Activated T-cell treated with anti-CD3 and anti-CD28 coated beads, Interleukin-2, amount 50 U/mL, for 24 hours (primary cell): ENCODE measurements around the gene ZMYM4.
A peak's percentile ranks its signal among the peaks of the same experiment; 100 is the strongest.

Experiments used
- DNase-seq: peaks from one replicate; pipeline ENCODE4 v3.0.0-alpha.2; 2020
- H3K27ac Mint-ChIP-seq: 2 replicates; pipeline ENCODE4 v1.8.0; 2020; ENCODE audit warnings: mild to moderate bottlenecking, mixed read lengths
- H3K27me3 Mint-ChIP-seq: 2 replicates; pipeline ENCODE4 v1.8.0; 2020; ENCODE audit warnings: mixed read lengths
- H3K36me3 Mint-ChIP-seq: 2 replicates; pipeline ENCODE4 v1.8.0; 2020; ENCODE audit warnings: low read depth, mixed read lengths
- H3K4me1 Mint-ChIP-seq: 2 replicates; pipeline ENCODE4 v1.8.0; 2020; ENCODE audit warnings: low read depth, mixed read lengths
- H3K4me3 Mint-ChIP-seq: 2 replicates; pipeline ENCODE4 v1.8.0; 2020; ENCODE audit warnings: mild to moderate bottlenecking, moderate library complexity, mixed read lengths
- H3K9me3 Mint-ChIP-seq: 2 replicates; pipeline ENCODE4 v1.8.0; 2020; ENCODE audit warnings: mixed read lengths

ZMYM4 gene

DNA sequence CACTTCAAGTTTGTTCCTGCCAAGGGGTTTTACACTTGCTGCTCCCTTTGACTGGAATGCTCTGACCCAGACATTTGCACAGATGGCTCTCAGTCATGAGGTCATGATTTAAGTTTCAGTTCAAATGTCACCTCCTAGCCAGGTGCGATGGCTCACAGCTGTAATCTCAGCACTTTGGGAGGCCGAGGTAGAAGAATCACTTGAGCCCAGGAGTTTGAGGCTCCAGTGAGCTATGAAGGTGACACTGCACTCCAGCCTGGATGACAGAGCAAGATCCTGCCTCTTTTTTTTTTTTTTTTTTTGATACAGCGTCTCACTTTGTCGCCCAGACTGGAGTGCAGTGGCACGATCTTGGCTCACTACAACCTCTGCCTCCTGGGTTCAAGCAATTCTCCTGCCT, 4.5 kb upstream of the ZMYM4 start:
- Mint-ChIP-seq H3K4me3 (no peak overlapping the region), H3K4me1 (peaks cover 6% of the 10 kb centered on the region), H3K27ac (no peak overlapping the region), H3K27me3 (peaks cover 11% of the 10 kb centered on the region), H3K36me3 (peaks cover 2% of the 10 kb centered on the region), H3K9me3 (no peaks in the 10 kb centered on the region)
- DNase-seq: no peak

DNA sequence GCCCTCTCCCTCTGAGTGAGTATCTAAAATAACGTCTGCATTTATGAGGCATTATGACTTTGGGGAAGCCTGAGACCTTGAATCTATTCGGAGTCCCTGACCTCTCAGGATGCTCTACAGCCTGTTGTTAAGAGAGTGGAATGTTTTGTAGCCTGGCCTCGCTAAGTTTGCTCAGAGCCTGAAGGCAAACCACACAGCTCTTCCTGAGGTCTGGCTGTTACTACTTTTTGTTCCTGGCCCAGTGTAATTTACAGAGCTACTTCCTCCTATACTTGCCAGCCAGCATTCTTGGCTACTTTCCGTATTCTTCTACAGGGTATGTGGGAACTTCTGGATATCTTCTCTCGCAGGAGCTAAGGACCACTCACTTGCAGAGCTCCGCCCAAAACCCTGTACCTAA, 3.6 kb upstream of the ZMYM4 start:
- Mint-ChIP-seq H3K4me1 (peaks cover 11% of the 10 kb centered on the region), H3K4me3 (no peak overlapping the region)

DNA sequence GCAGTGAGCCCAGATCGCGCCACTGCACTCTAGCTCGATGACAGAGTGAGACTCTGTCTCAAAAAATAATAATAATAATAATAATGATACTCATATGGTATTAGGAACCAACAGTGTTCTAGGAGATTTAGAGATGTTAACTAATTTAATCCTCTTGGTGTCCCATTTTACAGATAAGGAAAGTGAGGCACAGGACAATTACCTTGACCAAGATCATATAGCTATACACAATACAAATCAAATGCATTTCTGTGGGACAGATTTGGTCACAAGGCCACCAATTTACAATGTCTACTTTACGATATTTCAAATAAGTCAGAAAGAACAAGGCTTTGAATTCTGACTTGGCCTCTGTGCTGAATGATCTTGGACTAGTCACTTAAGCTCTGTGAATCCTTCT, 2.2 kb upstream of the ZMYM4 start:
- Mint-ChIP-seq H3K4me3 (no peak overlapping the region), H3K27ac (no peak overlapping the region), H3K9me3 (no peaks in the 10 kb centered on the region), H3K4me1 (peaks cover 25% of the 10 kb centered on the region), H3K27me3 (peaks cover 11% of the 10 kb centered on the region), H3K36me3 (peaks cover 12% of the 10 kb centered on the region)
- no peak for DNase-seq

More for the DNA sequence above, 3.6 kb upstream of the ZMYM4 start:
- no peaks in the 10 kb centered on the region for H3K9me3 Mint-ChIP-seq
- peaks cover 11% of the 10 kb centered on the region for H3K27me3 Mint-ChIP-seq
- H3K27ac Mint-ChIP-seq: no peak overlapping the region
- peaks cover 6% of the 10 kb centered on the region for H3K36me3 Mint-ChIP-seq
- no peak for DNase-seq

DNA sequence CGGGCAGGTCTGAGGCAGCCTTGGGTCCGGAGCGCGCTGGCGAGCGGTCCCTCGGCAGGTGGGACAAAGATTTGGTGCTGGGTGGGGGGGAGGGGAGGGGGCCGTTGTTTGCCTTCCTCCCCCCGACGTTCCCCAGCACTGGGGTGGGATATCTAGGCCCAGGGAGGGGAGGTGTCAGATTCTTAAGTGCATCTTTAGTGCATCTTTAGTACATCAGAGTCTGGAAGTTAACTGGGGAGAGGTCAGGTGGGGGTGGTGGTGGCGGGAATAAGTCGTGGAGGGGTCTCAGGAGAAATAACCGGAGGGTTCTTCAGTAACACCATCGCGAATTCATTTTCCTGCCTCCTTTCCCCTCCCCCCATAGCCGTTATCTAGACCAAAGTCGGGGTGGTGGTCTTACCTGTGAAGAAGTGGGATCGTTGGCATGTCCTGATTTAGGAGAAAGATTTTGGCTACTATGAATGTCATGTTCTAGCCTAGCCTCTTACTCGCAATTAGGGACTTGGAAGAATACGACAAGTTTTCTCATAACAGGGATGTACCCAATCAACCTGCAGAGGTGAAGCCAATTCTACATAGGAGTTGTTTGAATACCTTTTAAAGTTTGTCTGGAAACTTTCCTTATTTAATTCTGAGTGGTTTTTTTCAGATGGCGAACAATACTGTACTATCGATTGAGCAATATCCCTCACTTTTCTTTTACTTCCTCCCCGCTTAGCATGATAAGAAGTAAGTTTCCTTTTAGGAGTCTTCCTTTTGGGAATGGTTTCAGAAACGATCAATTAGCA, 886 bp downstream of the ZMYM4 start:
- Mint-ChIP-seq H3K27me3 (peaks cover 10% of the 10 kb centered on the region), H3K4me3 (peak overlapping the region; percentile 85), H3K4me1 (peaks cover 36% of the 10 kb centered on the region), H3K36me3 (peaks cover 24% of the 10 kb centered on the region), H3K27ac (peak overlapping the region; percentile 87), H3K9me3 (no peaks in the 10 kb centered on the region)
- no peak for DNase-seq

DNA sequence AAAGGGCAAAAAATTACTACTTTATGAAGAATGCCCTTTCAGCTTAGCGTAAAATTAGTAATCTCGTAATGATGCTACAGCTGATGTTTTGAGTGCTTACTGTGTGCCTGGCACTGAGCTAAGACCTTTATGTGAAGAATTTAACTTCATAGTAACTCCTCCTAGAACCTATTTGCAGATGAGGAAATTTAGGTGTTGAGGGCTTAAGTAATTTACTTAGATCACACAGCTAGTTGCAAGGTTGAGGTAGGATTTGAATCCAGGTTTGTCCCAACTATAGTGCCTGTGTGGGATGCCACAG, 1.4 kb downstream of the ZMYM4 start:
- no peak for DNase-seq
- peaks cover 38% of the 10 kb centered on the region for H3K4me1 Mint-ChIP-seq

DNA sequence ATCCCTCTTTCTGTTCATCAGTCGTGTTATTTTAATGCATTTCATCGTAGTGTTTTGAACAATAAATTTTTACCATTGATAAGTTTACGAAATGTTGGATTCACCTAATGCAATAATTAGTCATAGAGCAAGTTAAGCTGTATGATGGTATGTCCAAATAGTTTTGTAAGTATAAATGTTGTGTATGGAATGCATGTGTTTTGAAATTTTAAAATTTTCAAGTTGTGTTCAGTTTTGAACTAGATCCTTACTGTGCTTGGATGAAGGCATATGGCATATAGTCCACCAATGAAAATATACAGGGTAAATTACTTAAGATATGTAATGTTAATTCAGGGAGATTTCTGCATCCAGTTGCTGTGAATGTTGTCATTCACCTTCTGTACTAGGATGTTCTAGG, 2.3 kb downstream of the ZMYM4 start:
- Mint-ChIP-seq H3K4me3 (peak overlapping the region; percentile 33), H3K9me3 (no peaks in the 10 kb centered on the region), H3K4me1 (peaks cover 38% of the 10 kb centered on the region), H3K27ac (no peak overlapping the region), H3K36me3 (peaks cover 24% of the 10 kb centered on the region), H3K27me3 (no peaks in the 10 kb centered on the region)
- DNase-seq: no peak

More for the DNA sequence above, 1.4 kb downstream of the ZMYM4 start:
- peak overlapping the region; percentile 85 for H3K4me3 Mint-ChIP-seq
- H3K27me3 Mint-ChIP-seq: peaks cover 5% of the 10 kb centered on the region
- H3K36me3 Mint-ChIP-seq: peaks cover 24% of the 10 kb centered on the region
- H3K9me3 Mint-ChIP-seq: no peaks in the 10 kb centered on the region
- H3K27ac Mint-ChIP-seq: peak overlapping the region; percentile 87

DNA sequence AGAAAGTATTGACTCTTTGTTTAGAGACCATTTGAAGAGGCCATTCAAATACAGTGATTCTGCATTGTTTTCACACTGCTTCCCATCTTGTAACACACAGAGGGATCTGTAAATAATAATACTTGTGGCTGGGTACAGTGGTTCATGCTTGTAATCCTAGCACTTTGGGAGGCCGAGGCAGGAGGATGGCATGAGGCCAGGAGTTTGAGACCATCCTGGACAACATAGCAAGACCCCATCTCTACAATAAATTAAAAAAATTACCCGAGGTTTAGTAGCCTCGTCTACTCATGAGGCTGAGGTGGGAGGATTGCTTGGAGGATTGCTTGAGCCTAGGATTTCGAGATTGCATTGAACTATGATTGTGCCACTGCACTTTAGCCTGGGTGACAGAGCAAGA, 5.7 kb downstream of the ZMYM4 start:
- Mint-ChIP-seq H3K9me3 (no peaks in the 10 kb centered on the region), H3K4me3 (no peak overlapping the region), H3K27ac (no peak overlapping the region), H3K4me1 (peaks cover 32% of the 10 kb centered on the region), H3K27me3 (no peaks in the 10 kb centered on the region), H3K36me3 (peaks cover 38% of the 10 kb centered on the region)
- DNase-seq: no peak

DNA sequence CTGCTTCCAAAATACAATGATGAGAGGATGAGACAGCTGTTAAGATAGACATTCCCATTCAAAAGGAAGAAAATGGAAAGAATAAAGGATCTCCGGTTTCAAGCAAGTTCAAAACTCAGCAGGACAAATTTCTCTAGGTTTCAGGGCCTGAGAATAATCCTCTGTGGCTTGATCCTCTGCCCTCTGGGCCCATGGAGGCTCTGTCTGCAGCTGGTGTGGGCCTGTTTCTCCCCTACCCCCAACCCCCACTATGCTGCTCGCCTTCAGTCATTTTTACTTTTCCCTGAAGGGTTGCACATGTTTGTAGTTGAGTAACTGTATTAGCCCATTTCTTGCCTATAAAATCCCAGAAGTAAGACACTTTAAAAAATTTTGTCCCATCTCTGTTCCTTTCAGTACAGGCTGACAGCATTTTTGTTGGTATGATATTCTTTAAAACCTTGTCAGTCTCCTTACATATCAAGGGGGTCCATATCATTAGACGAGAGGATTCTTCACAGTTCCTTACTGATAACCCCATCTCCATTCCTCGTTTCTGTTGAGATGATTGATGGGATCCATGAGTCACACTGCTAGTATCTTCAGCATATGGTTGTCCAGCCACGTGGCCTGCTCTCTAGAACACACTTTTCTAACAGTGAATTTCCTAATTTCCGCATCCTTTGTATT, 10.5 kb downstream of the ZMYM4 start:
- Mint-ChIP-seq H3K27ac (no peak overlapping the region), H3K4me3 (no peak overlapping the region)

DNA sequence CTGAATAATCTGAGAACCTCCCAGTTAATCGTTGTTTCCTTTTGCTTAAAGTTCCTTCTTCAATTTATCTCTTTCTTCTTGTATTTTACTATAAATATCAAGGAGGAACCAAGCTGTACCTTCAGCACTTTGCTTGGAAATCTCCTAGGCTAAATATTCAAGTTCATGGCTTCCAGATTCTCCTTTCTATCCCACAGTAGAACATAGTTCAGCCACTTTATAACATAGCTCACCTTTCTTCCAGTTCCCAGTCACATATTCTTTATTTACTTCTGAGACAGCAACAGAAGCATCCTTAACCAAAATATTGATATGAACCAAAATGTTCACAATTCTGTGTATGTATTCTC, 11.0 kb downstream of the ZMYM4 start:
- Mint-ChIP-seq H3K27ac (no peak overlapping the region), H3K36me3 (peaks cover 46% of the 10 kb centered on the region), H3K27me3 (no peaks in the 10 kb centered on the region), H3K4me3 (no peak overlapping the region), H3K4me1 (peaks cover 11% of the 10 kb centered on the region), H3K9me3 (peaks cover 6% of the 10 kb centered on the region)
- DNase-seq: no peak

More for the DNA sequence above, 10.5 kb downstream of the ZMYM4 start:
- peaks cover 3% of the 10 kb centered on the region for H3K9me3 Mint-ChIP-seq
- H3K36me3 Mint-ChIP-seq: peaks cover 44% of the 10 kb centered on the region
- no peak for DNase-seq
- peaks cover 10% of the 10 kb centered on the region for H3K4me1 Mint-ChIP-seq
- H3K27me3 Mint-ChIP-seq: no peaks in the 10 kb centered on the region

DNA sequence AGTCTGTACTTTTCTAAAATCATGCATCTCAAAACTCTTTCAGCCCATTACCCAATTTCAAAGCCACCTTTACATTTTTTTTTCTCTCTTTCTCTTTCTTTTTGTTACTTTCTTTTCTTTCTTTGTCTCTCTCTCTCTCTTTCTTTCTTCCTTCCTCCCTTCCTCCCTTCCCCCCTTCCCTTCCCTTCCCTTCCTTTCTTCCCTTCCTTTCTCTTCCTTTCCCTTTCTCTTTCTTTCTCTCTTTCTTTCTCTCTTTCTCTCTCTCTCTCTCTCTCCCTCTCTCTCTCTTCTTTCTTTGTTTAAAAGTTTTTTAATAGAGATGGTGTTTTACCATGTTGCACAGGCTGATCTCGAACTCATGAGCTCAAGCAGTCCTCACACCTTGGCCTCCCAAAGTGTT, 11.5 kb downstream of the ZMYM4 start:
- Mint-ChIP-seq H3K9me3 (peaks cover 9% of the 10 kb centered on the region), H3K4me3 (no peak overlapping the region), H3K4me1 (peaks cover 14% of the 10 kb centered on the region), H3K36me3 (peaks cover 51% of the 10 kb centered on the region), H3K27ac (no peak overlapping the region), H3K27me3 (no peaks in the 10 kb centered on the region)
- DNase-seq: no peak

DNA sequence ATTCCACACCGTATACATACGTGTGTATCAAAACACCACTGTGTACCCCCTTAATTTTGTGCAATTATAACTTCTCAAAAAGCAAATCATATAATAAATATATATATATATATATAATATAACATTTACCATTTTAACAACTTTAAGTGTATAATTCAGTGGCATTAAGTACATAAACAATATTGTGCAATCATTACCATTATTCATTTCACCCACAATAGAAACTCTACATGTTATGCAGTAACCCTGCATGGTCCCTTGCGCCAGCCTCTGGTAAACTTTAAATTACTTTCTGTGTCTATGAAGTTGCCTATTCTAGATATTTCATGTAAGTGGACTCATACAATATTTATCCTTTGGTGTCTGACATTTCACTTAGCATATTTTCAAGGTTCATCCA, 13.1 kb downstream of the ZMYM4 start:
- Mint-ChIP-seq H3K27me3 (no peaks in the 10 kb centered on the region), H3K27ac (no peak overlapping the region), H3K4me3 (no peak overlapping the region), H3K36me3 (peaks cover 57% of the 10 kb centered on the region), H3K9me3 (peaks cover 9% of the 10 kb centered on the region), H3K4me1 (peaks cover 30% of the 10 kb centered on the region)
- no peak for DNase-seq

DNA sequence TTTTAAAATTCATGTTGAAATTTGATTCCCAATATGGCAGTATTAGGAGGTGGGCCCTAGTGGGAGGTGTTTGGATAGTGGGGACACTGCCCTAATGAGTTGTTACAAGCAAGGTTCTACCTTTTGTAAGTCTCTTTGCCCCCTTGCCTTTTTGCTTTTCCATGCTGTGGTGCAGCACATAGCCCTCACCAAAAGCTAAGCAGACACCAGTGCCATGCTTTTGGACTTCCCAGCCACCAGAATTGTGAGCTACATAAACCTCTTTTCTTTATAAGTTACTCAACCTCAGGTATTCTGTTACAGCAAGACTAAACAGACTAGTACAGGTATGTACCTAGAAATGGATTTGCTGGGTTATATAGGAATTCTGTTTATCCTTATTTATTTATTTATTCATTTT, 13.7 kb downstream of the ZMYM4 start:
- Mint-ChIP-seq H3K36me3 (peaks cover 55% of the 10 kb centered on the region), H3K9me3 (peaks cover 9% of the 10 kb centered on the region), H3K4me1 (peaks cover 32% of the 10 kb centered on the region), H3K27me3 (no peaks in the 10 kb centered on the region), H3K27ac (no peak overlapping the region), H3K4me3 (no peak overlapping the region)
- no peak for DNase-seq

DNA sequence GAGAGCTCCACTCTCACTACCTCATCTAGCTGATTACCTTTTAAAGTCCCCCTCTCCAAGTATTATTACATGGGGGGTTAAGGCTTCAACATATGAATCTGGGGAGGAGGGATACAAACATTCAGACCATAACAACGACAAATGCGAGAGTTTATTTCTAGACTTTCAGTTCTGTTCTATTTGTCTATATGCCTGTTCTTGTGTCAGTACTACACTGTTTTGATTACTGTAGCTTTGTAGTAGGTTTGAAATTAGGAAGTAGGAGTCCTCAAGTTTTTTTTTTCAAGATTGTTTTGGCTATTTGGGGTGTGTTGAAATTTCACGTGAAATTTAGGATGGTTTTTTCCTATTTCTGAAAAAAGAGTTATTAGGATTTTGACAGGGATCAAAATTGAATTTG, 16.3 kb downstream of the ZMYM4 start:
- Mint-ChIP-seq H3K27ac (no peak overlapping the region), H3K4me1 (peaks cover 44% of the 10 kb centered on the region), H3K4me3 (no peak overlapping the region), H3K9me3 (peaks cover 9% of the 10 kb centered on the region), H3K27me3 (no peaks in the 10 kb centered on the region), H3K36me3 (peaks cover 35% of the 10 kb centered on the region)
- no peak for DNase-seq

DNA sequence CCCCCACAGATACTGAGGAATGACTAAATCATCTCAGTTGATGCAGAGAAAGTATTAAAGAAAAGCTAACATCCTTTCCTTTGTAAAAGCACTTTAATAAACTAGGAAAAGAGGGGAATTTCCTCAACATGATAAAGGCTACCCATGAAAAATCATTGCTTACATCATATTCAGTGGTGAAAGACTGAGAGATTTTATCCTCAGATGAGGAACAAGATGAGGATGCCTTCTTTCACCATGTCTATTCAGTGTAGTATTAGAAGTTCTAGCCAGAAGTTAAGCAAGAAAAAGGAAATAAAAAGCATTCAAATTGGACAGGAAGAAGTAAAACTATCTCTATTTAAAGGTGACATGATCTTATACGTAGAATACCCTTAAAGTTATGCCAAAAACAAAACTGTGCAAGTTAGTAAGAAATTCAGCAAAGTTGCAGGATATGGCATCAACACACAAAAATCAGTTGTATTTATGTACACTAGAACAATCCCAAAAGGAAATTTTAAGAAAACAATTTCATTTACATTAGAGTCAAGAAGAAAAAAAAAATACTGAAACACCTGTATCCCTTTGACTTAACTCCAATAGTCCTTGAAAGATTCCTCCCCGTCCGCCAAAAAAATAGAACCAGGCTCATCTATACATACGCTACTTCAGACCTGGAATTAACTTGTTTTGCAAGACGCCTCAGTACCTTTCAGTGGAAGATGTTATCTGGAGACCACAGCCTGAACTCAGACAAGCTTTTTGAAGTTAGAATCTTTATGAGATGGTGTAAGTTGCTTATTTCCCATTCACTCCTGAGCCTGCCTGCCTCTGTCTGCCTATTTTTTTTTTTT, 17.5 kb downstream of the ZMYM4 start:
- no peak for DNase-seq
- H3K9me3 Mint-ChIP-seq: peaks cover 9% of the 10 kb centered on the region
- H3K4me3 Mint-ChIP-seq: no peak overlapping the region
- H3K36me3 Mint-ChIP-seq: peaks cover 35% of the 10 kb centered on the region
- no peaks in the 10 kb centered on the region for H3K27me3 Mint-ChIP-seq
- H3K4me1 Mint-ChIP-seq: peaks cover 43% of the 10 kb centered on the region
- peak overlapping the region; percentile 45 for H3K27ac Mint-ChIP-seq
